Measurements from ENCODE around the gene MYBPC1.
"Not testable (repeated sequence)": the region's sequence is repeated elsewhere in the genome, so short reads cannot be mapped to it uniquely, and the experiment has no call there.

The MYBPC1 gene

GRCh38 chr12:101647711-101648110 is 52.9 kb downstream of the MYBPC1 start:
- in situ Hi-C loops (cut with HindIII; ENCODE audit: low pct_unique_long_range_greater_than_20kb, low sequenced_read_pairs), result no loop called here
- TF ChIP-seq JUND (IDR thresholded peaks at IDR 0.05; ENCODE audit: low read depth), result no peak
- DNase-seq (ENCODE audit: low read depth in 1 of 2, low spot score in 1 of 2), result no peak

- TF ChIP-seq JUND (IDR thresholded peaks at IDR 0.05; ENCODE audit: low read depth), result no peak
- DNase-seq (ENCODE audit: low read depth in 1 of 2, low spot score in 1 of 2), result no peak
- in situ Hi-C loops (cut with HindIII; ENCODE audit: low pct_unique_long_range_greater_than_20kb, low sequenced_read_pairs), result no loop called here
These were observed 53.4 kb downstream of the MYBPC1 start for GRCh38 chr12:101648195-101648594.

DNA sequence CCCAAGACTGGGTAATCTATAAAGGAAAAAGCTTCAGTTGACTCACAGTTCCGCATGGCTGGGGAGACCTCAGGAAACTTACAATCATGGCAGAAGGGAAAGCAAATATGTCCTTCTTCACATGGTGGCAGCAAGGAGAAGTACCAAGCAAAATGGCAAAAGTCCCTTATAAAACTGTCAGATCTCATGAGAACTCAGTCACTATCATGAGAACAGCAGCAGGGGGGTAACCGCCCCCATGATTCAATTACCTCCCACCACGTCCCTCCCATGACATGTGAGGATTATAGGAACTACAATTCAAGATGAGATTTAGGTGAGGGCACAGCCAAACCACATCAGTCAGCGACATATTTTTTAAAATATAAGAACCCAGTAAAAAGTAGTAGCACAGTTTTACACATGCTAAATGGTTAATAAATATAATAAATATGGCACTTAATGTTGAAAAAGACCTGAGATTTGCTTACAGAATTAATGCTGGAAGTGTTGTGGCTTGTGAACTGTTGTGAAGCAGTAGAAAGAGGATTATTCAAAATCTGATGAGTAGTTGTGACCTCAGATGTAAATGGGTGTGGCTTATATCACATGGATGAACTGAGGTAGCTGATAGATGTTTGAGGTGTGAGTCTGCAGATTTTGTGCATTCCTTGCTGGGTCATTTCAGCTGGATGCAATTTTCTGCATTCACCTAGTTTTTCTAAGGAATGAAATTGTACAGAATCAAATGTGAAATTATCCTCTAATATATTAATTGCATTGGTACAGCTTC is 55.8 kb downstream of the MYBPC1 start:
- no peak for DNase-seq (ENCODE audit: low read depth in 1 of 2, low spot score in 1 of 2)
- no peak for TF ChIP-seq JUND (IDR thresholded peaks at IDR 0.05; ENCODE audit: low read depth)
- in situ Hi-C loops (cut with HindIII; ENCODE audit: low pct_unique_long_range_greater_than_20kb, low sequenced_read_pairs), result no loop called here

DNA sequence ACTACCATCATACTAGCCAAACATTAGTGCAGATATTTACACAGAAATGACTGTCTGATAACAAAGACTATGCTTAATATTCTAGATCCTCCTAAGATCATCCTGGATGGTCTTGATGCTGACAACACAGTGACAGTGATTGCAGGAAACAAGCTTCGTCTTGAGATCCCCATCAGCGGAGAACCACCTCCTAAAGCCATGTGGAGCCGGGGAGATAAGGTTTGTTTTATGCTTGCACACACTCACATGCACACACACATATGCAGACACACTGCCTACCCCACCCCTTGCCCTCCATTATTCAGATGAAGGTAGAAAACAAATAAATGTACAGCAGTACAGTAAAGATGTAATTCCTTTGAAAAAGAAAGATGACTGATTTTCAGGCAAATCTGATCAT is 58.3 kb downstream of the MYBPC1 start:
- in situ Hi-C loops (cut with HindIII; ENCODE audit: low pct_unique_long_range_greater_than_20kb, low sequenced_read_pairs), result no loop called here
- TF ChIP-seq JUND (IDR thresholded peaks at IDR 0.05; ENCODE audit: low read depth), result no peak

GRCh38 chr12:101653503-101653902 is 58.7 kb downstream of the MYBPC1 start:
- TF ChIP-seq JUND (IDR thresholded peaks at IDR 0.05; ENCODE audit: low read depth), result no peak
- DNase-seq (ENCODE audit: low read depth in 1 of 2, low spot score in 1 of 2), result no peak
- in situ Hi-C loops (cut with HindIII; ENCODE audit: low pct_unique_long_range_greater_than_20kb, low sequenced_read_pairs), result no loop called here

More for the DNA sequence above, 58.3 kb downstream of the MYBPC1 start:
- no peak for DNase-seq (ENCODE audit: low read depth in 1 of 2, low spot score in 1 of 2)

DNA sequence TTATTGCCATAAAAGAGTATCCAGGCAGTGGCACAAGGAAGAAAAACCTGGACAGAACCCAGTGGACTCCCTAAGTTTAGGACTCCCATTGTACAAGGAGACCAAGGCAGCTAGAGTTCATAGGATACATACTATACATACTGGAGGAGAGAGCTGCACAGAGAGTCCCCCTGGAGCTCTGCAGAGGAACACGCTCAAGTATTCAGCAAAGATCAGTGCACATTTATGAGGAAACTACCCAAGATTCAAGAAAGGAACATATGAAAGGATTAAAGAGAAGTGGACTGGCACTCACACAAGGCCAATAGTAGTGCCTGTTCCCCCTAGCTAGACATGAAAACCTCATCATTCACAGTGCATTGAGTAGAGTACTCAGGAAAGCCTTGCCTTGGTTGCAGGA is 59.7 kb downstream of the MYBPC1 start:
- TF ChIP-seq JUND (IDR thresholded peaks at IDR 0.05; ENCODE audit: low read depth), result no peak
- in situ Hi-C loops (cut with HindIII; ENCODE audit: low pct_unique_long_range_greater_than_20kb, low sequenced_read_pairs), result no loop called here
- DNase-seq (ENCODE audit: low read depth in 1 of 2, low spot score in 1 of 2), result no peak

DNA sequence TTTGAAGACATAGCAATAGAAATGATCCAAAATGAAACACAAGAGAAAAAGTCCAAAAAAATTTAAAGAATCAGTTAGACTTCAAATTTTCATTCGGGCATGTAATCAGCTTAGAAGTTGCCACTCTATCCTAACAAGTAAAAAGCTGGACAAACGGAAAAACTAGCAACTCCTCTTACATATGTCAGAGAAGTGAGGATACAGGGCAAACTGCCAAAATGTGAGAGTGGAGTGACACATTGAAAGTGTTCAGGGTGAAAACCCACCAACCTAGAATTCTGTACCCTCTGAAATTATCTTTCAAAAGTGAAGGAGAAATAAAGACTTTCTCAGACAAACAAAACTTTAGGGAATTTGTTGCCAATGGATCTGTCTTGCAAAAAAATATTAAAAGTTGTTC is 60.6 kb downstream of the MYBPC1 start:
- no peak for DNase-seq (ENCODE audit: low read depth in 1 of 2, low spot score in 1 of 2)
- in situ Hi-C loops (cut with HindIII; ENCODE audit: low pct_unique_long_range_greater_than_20kb, low sequenced_read_pairs), result no loop called here
- TF ChIP-seq JUND (IDR thresholded peaks at IDR 0.05; ENCODE audit: low read depth), result no peak

DNA sequence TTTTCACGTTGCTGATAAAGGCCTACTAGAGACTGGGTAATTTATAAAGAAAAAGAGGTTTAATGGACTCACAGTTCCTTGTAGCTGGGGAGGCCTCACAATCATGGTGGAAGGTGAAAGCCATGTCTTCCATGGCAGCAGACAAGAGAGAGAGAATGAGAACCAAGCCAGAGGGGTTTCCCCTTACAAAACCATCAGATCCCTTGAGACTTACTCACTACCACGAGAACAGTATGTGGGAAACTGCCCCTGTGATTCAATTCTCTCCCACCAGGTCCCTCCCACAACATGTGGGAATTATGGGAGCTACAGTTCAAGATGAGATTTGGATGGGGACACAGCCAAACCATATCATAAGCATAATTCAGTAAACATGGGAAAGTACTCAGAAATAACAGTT is 65.9 kb downstream of the MYBPC1 start:
- DNase-seq (ENCODE audit: low read depth in 1 of 2, low spot score in 1 of 2); in situ Hi-C loops (cut with HindIII; ENCODE audit: low pct_unique_long_range_greater_than_20kb, low sequenced_read_pairs): not testable (repeated sequence)

DNA sequence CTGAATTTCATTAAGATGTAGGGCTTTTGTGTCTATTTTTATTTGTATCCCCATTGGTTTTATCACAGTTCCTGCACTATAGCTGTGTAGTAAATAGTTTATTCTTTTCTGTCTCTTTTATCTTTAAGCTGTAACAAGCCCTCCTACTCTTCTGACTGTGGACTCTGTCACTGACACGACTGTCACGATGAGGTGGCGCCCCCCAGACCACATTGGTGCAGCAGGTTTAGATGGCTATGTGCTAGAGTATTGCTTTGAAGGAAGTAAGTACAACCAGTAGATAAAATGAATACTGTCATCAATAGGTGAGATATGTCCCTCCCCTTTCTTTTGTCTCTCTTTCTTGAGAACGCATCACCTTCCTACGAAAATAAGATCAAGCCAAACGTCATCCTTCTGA is 68.5 kb downstream of the MYBPC1 start:
- DNase-seq (ENCODE audit: low read depth in 1 of 2, low spot score in 1 of 2), result no peak
- TF ChIP-seq JUND (IDR thresholded peaks at IDR 0.05; ENCODE audit: low read depth), result no peak
- in situ Hi-C loops (cut with HindIII; ENCODE audit: low pct_unique_long_range_greater_than_20kb, low sequenced_read_pairs), result no loop called here

DNA sequence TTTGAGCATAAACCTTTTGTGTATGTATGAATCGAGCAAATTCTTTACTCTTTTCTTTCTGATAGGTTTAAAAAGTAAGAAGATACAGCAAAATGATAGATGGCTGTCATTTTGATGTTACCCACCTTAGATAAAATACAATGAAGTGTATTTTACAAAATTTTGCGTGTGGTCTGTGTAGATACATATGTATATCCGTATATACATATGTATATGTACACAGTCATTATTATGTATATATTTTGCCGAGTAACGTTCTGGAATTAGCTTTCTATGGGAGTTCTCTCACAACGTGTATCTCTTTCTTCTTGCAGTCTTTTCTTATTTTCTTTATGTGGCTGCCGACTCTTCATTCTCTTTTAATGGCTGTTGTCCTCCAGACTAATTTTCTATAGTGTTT is 70.2 kb downstream of the MYBPC1 start:
- in situ Hi-C loops (cut with HindIII; ENCODE audit: low pct_unique_long_range_greater_than_20kb, low sequenced_read_pairs), result no loop called here
- no peak for TF ChIP-seq JUND (IDR thresholded peaks at IDR 0.05; ENCODE audit: low read depth)
- no peak for DNase-seq (ENCODE audit: low read depth in 1 of 2, low spot score in 1 of 2)

GRCh38 chr12:101666052-101666728 is 71.4 kb downstream of the MYBPC1 start:
- TF ChIP-seq JUND (IDR thresholded peaks at IDR 0.05; ENCODE audit: low read depth), result no peak
- in situ Hi-C loops (cut with HindIII; ENCODE audit: low pct_unique_long_range_greater_than_20kb, low sequenced_read_pairs), result no loop called here
- no peak for DNase-seq (ENCODE audit: low read depth in 1 of 2, low spot score in 1 of 2)

DNA sequence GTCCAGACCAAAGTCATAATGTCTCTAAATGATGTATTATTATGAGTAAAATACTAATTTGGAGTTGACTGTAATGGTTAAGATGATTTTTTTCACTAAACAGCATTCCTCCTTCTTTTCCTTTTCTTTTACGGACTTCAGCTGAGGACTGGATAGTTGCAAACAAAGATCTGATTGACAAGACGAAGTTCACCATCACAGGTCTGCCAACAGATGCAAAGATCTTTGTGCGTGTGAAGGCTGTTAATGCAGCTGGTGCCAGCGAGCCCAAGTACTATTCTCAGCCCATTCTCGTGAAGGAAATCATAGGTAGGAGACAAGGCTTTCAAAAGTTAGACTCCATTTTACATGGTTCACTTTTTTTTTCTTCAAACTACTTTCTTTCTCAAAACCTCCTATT is 72.8 kb downstream of the MYBPC1 start:
- DNase-seq (ENCODE audit: low read depth in 1 of 2, low spot score in 1 of 2), result no peak
- in situ Hi-C loops (cut with HindIII; ENCODE audit: low pct_unique_long_range_greater_than_20kb, low sequenced_read_pairs), result no loop called here
- TF ChIP-seq JUND (IDR thresholded peaks at IDR 0.05; ENCODE audit: low read depth), result no peak

GRCh38 chr12:101670007-101670671 is 75.4 kb downstream of the MYBPC1 start:
- peak; percentile 21 to 65 for DNase-seq (ENCODE audit: low read depth in 1 of 2, low spot score in 1 of 2)
- no peak for TF ChIP-seq JUND (IDR thresholded peaks at IDR 0.05; ENCODE audit: low read depth)
- in situ Hi-C loops (cut with HindIII; ENCODE audit: low pct_unique_long_range_greater_than_20kb, low sequenced_read_pairs), result no loop called here

Data from T47D (cell line).